Keratinocyte (primary cell): ENCODE results near the gene HECTD4.
"Not testable (repeated sequence)": the region's sequence is repeated elsewhere in the genome, so short reads cannot be mapped to it uniquely, and the experiment has no call there.

Source experiments
- EZH2 ChIP-seq: IDR thresholded peaks from one replicate; pipeline ENCODE4 v1.6.1; 2012; ENCODE audit warnings: inconsistent platforms, mild to moderate bottlenecking, low read length, moderate library complexity
- TF ChIP-seq, protein P1 (sequence below), 3 experiments: IDR thresholded peaks in 1 of 3; conservative IDR thresholded peaks in 1 of 3; optimal IDR thresholded peaks in 1 of 3; 2 replicates in 2 of 3; 3 replicates in 1 of 3; pipeline versions ENCODE3 to v1.5.1; 2011; ENCODE audit warnings: low read length in 3 of 3, mild to moderate bottlenecking in 3 of 3, moderate library complexity in 2 of 3, control low read depth in 1 of 3, inconsistent platforms in 1 of 3; ENCODE audit not compliant: insufficient read depth in 2 of 3; ENCODE audit errors: extremely low read depth in 1 of 3

DNA sequence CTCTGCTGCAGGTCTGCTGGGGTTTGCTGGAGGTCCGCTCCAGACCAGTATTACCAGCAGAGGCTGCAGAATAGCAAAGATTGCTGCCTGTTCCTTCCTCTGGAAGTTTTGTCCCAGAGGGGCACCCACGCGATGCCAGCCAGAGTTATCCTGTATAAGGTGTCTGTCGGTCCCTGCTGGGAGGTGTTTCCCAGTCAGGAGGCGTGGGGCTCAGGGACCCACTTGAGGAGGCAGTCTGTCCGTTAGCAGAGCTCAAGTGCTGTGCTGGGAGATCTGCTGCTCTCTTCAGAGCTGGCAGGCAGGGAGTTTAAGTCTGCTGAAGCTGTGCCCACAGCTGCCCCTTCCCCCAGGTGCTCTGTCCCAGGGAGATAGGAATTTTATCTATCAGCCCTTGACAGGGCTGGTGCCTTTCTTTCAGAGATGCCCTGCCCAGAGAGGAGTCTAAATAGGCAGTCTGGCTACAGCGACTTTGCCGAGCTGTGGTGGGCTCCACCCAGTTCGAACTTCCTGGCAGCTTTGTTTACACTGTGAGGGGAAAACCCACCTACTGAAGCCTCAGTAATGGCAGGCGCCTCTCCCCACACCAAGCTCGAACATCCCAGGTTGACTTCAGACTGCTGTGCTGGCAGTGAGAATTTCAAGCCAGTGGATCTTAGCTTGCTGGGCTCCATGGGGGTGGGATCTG is 223.6 kb downstream of the HECTD4 start:
- TF ChIP-seq, protein P1, sequence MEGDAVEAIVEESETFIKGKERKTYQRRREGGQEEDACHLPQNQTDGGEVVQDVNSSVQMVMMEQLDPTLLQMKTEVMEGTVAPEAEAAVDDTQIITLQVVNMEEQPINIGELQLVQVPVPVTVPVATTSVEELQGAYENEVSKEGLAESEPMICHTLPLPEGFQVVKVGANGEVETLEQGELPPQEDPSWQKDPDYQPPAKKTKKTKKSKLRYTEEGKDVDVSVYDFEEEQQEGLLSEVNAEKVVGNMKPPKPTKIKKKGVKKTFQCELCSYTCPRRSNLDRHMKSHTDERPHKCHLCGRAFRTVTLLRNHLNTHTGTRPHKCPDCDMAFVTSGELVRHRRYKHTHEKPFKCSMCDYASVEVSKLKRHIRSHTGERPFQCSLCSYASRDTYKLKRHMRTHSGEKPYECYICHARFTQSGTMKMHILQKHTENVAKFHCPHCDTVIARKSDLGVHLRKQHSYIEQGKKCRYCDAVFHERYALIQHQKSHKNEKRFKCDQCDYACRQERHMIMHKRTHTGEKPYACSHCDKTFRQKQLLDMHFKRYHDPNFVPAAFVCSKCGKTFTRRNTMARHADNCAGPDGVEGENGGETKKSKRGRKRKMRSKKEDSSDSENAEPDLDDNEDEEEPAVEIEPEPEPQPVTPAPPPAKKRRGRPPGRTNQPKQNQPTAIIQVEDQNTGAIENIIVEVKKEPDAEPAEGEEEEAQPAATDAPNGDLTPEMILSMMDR (optimal IDR thresholded peaks at IDR 0.05 in 1 of 3, IDR thresholded peaks at IDR 0.05 in 1 of 3, conservative IDR thresholded peaks at IDR 0.05 in 1 of 3; ENCODE audit: extremely low read depth in 1 of 3, insufficient read depth in 2 of 3, low read length in 3 of 3): not testable (repeated sequence)
- TF ChIP-seq EZH2: not testable (repeated sequence)
